ENCODE data around the gene FOXN3.

FOXN3 gene, protein sequence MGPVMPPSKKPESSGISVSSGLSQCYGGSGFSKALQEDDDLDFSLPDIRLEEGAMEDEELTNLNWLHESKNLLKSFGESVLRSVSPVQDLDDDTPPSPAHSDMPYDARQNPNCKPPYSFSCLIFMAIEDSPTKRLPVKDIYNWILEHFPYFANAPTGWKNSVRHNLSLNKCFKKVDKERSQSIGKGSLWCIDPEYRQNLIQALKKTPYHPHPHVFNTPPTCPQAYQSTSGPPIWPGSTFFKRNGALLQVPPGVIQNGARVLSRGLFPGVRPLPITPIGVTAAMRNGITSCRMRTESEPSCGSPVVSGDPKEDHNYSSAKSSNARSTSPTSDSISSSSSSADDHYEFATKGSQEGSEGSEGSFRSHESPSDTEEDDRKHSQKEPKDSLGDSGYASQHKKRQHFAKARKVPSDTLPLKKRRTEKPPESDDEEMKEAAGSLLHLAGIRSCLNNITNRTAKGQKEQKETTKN

DNA sequence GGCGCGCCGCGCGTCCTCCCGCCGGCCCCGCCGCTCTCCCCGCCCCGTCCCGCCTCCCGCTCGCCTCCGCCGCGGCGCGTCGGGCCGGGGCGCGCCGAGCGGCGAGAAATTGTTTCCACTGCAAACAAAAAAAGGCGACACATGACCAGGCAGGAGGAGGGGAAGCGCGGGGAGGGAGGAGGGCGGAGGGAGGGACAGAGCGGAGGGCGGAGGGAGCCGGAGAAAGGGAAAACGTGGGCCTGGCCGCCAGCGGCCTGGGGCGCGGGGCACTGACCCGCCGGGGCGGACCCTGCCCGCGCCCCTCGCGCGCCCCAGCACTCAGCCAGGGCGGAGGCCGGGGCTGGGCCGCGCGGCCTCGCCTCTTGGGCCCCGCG, at the start of gene FOXN3:
TSS of gene FOXN3 (minus strand) at position 143 of the 374 bp plus-strand sequence. CDS start 4,757 bp downstream, outside the sequence.
- peak; percentile 77 to 84 for DNase-seq (ENCODE audit: low read depth in 2 of 2)

DNA sequence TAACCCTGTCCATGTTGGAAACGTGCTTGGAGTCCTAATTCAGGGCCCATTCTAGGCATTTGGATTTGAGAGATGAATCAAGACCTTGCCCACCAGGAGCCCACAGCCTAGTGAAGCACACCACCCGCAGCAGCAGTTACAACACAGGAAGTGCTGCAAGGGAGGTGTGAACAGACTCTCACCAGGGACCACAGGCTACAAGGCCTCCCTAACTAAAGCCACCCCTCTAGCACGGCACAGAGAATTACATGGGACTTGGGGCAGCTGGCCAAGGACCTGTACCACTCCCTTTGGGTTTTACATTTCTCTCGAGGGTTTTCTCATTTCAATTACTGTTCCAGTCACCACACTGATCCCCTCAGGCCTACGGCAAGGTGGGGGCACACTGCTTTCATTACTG, 49.5 kb upstream of the FOXN3 start:
- peak; percentile 35 to 43 for DNase-seq (ENCODE audit: low read depth in 2 of 2)

DNA sequence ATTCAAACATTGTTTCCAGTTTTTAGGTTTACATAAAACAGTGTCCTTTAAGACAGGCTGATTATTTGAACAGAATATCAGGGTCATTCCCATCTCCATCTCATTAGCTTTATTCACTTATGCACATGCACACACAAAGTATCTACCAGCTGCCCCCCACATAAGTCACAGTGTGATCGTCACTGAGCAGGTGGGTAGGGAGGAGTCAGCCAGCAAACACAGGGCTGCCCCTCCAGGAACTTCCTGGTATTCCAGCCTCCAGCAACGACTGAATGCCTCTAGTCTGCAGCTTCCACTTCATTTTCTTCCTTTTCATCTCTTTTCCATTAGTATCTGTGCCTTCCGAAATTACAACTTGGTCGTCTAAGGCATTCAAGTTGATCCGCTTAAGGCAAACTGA, 48.8 kb upstream of the FOXN3 start:
- DNase-seq (ENCODE audit: low read depth in 2 of 2): no peak

DNA sequence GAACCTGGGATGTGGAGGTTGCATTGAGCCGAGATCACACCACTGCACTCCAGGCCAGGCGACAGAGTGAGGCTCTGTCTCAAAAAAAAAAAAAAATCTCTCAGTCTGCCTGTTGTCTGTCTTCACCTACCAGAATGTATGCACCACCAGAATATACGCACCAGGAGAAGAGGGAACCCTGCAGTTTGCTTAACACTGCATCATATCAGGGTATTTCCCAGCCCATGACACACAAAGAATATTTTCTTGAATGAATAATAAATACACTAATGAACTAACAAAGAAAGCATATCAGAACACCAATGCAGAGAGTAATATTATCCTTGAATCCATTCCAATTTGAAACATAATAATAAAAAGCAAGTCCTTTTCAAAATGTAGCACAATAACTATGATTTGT, 44.2 kb upstream of the FOXN3 start:
- no peak for DNase-seq (ENCODE audit: low read depth in 2 of 2)

DNA sequence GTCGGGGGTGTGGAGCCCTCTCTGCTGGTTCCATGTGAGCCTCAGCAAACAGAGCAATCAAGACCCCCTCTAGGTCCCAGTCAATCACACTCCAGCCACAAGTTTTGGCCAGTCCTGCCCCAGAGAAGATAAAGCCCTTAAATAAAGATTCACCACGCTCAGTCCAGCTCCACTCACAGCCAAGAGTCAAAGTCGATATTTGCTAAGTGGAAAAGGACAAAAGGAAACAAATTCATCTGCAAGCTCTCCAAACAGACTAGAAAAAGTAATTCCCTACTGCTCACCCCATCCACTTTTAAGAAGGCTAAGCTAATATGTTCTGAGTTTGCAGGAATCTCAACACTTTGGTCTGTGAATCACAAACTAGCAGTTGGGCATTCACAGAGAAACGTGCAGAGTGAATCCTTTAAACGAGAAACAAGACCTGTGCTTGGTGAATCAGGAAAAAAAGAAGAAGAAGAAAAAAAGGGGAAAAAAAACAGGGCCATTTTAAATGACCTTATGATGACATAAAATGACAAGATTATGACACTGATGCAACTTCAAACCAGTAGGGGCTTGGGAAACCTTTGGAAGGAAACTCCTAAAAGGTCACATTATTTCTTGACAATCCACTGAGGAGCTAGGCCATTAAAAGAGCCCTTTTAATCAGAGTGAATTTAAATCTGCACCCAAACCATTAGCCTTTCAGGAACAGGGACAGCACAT, 41.8 kb upstream of the FOXN3 start:
- no peak for DNase-seq (ENCODE audit: low read depth in 2 of 2)

DNA sequence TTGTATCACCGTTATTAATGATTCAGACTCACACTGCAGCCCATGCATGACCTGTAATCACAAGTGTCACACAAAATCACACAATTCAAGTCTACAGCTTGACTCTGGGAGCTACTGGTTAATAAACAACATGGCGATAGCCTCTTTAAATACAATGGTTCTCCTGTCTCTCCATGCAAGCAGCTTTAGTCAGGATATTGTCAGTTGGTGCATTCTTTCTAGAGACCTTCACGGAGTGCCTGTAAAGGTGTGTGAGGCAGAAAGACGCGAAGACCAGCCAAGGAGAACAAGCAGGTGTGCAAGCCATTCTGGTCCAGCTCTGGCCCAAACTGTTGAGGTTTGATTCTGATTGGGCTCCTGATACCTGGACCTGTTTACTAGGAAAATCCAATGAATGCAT, 40.0 kb upstream of the FOXN3 start:
- DNase-seq (ENCODE audit: low read depth in 2 of 2): no peak

DNA sequence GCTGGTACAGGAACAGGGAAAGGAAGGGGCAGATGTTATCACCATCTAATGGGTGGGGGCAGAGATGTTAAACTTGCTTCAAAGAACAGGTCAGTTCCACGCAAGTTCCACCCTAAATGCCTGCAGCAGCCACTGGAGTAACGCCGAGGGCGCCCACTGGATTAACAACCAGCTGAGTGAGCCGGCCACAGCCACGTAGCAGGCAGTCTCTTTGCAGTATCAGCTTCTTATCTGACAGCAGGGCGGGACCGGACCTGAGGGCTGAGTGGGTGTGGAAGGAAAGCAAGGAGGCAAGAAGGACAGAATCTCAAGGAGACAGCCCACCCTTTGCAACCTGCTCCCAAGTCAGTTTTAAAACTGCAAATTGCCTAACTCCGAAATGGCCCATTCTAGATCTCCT, 38.4 kb upstream of the FOXN3 start:
- DNase-seq (ENCODE audit: low read depth in 2 of 2): no peak

DNA sequence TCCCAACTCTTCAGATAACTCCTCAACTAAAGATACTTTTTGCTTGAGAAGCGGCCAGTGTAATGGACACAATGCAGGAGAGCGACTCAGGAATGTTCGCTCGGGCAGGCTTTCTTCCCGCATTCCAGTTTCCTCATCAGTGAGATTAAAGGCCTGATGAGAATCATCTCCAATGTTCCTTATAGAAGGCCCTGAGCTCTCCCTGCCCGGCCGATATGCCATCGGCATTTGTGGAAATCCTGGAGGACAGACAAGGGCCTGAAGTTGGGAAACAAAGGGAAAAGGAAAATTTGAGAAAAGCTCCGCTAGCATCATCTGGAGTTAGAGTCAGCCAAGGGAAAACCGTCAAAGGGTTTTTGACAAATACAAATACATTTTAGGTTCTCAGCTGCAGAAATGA, 38.0 kb upstream of the FOXN3 start:
- DNase-seq (ENCODE audit: low read depth in 2 of 2): no peak

DNA sequence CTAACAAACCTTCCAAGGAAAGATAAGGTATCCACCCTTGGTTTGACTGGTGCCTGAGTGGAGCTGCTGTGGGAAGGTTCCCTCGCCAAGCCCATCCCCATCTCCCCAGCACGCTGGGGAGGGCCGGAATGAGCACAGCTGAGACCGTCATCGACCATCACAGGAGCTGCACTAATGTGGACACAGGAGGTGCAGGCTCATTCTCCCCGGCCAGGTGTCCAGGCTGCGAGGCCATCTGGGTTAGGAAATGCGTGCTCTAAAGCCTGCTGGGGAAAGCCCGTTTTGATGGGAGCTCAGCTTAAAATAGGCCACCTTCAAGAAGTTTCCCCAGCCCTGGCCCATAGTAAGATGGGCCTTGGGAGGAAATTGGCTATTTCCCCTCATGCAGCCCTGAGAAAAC, 35.2 kb upstream of the FOXN3 start:
- no peak for DNase-seq (ENCODE audit: low read depth in 2 of 2)

DNA sequence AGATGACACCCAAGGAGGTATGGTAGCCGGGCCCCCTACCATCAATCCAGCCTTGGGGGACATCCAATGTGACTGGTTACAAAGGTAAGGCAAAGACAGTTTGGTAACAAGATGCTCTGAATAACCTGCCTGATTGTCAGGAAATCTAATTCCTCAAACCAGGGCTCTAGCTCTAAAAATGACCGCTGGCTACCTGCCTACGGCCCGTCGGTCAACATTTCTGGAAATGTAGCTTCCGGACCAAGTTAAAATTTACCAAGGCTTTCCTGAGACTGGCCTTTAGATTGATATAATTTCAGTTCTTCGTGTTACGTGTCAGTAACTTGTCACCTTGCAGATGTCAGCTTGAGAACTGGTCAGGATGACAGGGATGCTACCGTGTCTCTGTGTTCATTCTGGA, 34.2 kb upstream of the FOXN3 start:
- DNase-seq (ENCODE audit: low read depth in 2 of 2): no peak

DNA sequence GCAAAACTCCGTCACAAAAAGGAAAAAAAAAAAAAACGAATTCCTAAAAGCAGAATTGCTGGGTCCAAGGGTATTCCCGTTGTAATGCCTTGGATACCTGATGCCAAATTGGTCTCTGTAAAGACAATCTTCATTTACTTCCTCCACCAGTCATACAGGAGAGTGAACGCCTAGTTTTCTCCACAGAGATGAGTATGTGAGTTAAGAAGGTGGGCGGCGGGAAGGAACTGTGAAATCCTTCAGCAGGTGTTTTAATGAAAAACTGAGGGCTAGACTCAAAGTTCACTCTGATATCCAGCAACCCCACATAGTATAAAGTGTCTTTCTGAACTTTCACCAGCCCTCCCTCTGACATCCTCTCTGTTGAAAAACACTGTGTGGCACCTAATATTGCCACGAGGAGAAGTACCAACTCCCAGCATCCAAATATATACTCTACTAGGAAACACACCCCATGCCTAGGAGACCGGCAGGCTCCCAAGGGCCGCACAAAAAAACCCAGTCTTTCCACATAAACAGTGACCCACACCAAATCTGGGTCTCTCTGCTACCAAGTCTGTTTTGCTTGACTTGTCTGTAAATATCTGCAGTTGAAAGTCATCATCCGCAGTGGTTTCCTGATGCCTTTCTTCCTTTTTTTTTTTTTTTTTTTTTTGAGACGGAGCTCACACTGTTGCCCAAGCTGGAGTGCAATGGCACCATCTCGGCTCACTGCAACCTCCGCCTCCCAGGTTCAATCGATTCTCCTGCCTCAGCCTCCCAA, 30.3 kb upstream of the FOXN3 start:
- DNase-seq (ENCODE audit: low read depth in 2 of 2): no peak

DNA sequence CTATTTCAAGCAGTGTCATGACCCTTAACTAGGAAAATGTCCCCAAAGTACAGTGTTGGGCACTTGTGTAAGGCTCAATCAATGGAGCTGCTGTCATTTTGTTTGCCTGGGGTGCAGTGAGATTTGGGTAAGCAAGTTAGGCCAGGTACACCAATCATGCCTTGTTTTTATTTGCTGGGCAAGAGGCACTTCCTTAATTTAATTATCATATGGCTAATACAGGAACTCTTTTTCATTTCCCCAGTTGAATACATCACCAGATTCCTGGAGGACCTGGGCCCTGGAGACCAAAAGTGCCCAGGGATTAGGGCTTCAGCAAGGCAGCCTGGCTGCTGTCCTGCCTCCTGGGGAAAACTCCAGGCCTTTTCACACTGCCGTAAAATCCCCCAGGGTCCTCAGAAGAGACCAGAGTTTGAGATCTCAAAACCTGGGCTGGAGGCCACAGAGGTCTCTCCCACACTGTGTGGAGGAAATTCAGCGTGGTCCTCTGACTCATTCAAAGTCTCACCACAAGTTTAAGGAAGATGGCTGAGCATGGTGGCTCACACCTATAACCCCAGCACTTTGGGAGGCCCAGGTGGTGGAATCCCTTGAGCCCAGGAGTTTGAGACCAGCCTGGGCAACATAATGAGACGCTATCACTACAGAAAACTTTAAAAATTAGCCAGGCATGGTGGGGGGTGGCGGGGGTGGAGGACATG, 28.4 kb upstream of the FOXN3 start:
- DNase-seq (ENCODE audit: low read depth in 2 of 2): peak in 1 of 2 donors; percentile 51

DNA sequence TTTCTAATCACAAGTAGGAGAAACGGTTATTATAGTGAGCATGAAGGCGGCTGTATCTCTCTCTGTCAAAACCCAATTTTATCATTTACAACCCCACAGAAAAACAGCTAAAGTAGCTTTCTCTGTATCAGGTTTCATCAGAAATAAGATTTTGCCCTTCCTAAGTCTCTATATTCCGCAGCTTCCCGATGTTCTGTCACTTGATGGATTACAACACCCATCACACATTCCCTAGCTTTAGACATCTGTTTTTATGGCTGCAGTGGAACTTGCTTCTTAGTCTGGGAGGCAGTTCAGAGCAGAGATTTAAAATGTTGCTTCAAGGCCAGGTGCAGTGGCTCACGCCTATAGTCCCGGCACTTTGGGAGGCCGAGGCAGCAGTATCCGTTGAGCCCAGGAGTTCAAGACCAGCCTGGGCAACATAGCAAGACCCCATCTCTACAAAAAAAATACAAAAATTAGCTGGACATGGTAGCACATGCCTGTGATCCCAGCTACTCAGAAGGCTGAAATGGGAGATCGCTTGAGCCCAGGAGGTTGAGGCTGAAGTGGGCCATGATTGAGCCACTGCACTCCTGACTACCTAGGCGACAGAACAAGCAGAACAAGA, 27.6 kb upstream of the FOXN3 start:
- no peak for DNase-seq (ENCODE audit: low read depth in 2 of 2)

DNA sequence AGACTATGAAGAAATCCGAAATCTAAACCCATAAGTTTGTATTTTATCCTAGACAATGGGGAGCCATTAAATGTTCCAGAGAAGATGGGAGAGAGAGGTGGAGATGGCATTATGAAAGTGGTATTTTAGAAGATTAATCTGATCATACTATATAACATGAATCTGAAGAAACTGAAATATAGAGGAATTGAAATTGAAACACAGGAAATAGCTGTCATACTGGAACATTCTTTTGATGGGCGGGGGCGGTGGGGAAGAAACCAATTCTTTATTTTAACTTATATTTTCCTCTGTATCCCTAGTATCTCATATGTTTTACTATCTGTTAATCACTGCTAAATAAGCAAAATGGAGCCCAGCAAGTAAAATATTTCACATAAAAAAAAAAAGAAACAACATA, 27.0 kb upstream of the FOXN3 start:
- DNase-seq (ENCODE audit: low read depth in 2 of 2): no peak

DNA sequence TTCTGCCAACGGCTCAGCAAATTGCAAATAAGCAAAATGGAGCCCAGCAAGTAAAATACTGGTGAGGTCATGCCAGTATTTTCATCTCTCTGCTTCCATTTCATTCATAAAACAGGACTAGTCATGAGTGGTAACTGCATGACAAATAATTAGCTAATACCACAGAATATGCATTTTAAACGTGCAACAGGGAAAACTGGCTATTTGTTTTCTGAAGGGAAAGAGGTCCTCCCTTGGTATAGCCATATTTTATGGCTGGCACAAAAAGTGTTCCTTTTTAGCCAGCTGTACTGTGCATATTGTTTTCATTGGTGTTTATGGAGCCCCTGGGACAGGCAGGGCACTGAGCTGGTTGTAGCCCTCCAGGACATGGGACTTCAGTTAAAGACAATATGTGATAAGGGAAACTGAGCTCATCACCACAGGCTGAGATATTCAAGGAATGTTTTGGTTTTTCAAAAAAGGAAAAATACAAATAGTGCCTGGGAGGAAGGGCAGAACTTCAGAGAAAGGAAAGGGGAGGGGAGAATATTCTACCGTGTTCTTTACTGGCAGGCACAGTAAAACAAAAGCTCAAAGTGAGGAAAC, 26.1 kb upstream of the FOXN3 start:
- no peak for DNase-seq (ENCODE audit: low read depth in 2 of 2)

DNA sequence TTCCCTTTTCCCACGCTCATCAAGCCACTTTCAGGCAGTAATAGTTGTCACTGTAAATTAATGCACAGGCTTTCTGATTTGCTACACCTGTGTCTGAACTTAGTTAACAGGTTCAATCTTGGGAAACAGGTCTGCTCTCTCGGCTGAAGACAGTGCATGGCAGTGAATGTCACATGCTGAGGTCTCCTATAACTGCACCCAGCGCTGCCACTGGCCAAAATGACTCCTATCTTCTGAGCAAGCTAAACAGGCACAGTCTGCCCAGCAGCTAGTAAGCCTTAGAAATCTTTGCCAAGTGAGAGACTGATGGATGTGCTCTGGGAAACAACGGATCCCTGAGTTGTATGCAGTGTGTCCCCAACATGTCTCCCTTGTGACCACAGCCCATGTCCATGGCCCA, 25.2 kb upstream of the FOXN3 start:
- no peak for DNase-seq (ENCODE audit: low read depth in 2 of 2)

DNA sequence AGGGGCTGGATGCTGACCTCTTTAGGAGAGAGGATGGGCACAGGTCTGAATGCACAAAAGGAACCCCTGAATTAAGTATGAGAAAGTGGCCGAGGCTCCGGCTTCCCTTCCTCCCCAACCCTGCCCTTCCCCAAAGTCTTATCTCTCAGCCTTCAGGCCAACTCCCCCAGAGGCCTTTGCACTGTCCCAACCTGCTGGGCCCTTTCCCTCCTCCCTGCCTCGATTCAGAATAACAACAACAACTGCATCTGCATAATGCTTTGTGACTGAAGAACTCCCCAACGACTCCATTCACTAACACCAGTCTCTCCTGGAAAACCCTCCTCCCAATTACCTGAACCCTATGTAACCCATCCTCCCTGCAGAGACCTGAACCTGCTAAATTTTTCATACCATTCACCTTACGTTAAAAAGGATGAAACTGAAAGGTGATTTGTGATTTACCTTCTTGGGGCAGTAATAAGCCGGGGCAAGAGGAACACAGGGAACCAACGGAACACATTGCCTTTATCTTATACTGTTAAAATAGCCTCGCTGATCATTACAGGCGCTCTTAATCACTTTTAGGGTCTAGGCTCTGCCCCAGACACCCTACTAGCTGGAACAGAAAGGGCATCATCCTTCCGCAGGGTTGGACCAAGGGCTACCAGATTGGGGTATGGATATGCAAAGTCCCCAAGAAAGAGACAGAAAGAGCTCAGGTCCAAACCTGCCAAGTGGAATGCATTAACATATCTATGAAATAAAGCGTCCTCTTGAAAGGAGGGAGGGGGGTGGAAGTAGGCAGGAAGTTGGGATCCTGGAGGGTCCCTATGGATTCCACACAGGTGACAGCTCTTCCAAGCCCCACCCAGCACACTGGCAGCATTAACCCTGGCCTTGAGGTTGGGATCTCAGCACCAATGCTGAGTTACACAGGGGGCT, 24.2 kb upstream of the FOXN3 start:
- DNase-seq (ENCODE audit: low read depth in 2 of 2): no peak

DNA sequence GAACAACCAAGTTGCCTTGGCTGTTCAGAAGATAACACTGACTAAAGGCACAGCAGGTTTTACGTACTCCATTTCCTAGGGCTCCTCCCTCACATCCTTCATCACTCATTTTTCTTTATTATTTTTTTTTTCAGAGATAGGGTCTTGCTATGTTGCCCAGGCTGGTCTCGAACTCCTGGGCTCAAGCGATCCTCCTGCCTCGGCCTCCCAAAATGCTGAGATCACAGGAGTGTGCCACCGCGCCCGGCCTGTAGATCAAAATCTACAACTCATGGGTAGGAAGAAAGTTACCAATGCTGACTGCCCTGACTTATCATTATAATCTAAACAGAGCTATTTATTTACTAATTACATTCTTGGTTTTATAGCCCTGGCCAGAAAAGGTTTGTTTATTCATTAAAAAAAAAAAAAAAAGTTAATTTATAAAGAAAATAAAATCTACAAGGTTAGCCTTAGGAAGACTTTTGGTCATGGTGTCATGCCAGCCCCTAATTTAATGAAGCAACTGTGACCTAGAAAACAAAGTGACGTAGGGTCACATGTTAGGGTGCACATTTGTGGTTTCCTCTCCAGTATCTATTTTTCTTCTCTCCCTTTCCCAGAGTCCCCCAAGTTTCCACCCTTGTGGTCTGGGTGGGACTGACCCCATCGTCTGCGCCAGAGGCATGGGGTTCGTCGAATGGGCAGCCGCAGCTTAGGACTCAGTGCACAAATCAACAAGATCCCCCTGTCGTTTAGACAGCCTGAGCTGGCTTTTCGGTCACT, 19.0 kb upstream of the FOXN3 start:
- no peak for DNase-seq (ENCODE audit: low read depth in 2 of 2)

DNA sequence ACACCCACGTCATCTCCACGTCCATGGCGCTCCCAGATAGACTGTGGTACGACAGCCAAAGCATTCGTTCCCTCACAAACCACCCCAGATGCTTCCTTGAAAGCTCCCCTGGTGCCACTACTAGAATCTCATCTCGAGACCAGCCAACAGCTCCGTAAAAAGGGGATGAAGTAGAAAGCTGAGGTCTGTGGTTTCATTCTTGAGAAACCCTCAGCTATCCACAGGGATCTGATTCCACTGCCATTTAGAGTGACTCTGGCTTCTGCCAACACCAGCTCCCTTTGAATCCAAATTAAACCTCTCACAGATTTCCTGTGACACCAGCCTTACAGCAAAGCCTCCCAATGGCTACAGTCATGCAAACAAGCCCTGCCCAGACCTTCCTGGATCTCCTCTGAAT, 18.5 kb upstream of the FOXN3 start:
- DNase-seq (ENCODE audit: low read depth in 2 of 2): no peak

Data from activated CD8-positive, alpha-beta memory T cell treated with anti-CD3 and anti-CD28 coated beads for 4 hours (primary cell).